B cell (primary cell): ENCODE measurements around the gene UNC79. TPM values are rescaled to one million over a fixed set of nuclear protein-coding genes. Genes with fewer than 3 reads are reported as not detected.

Experiments
- ATAC-seq: fragments of 200-7000 bp; cut with Tn5 transposase; one replicate; pipeline ENCODE4 v1.10.0; 2021; ENCODE audit warnings: low read depth, mild to moderate bottlenecking, moderate number of reproducible peaks, moderate library complexity
- CTCF ChIA-PET: fragments of 350-600 bp; sonication (Branson Sonifier 250); formaldehyde crosslinking; loops from one replicate; lab custom pipeline; 2021; ENCODE audit warnings: antibody characterized with exemption, inconsistent platforms; lab: Charles Lee
- POLR2A ChIA-PET: fragments of 350-600 bp; sonication (Branson Sonifier 250); formaldehyde crosslinking; loops from one replicate; lab custom pipeline; 2021; ENCODE audit warnings: antibody characterized with exemption; lab: Charles Lee
- DNase-seq: peaks from one replicate; pipeline ENCODE4 v3.0.0; 2013
- H2AFZ ChIP-seq: 2 replicates; pipeline ENCODE4 v1.6.1; 2012; ENCODE audit warnings: mild to moderate bottlenecking, low read depth, low read length; ENCODE audit not compliant: insufficient read depth, poor library complexity, severe bottlenecking
- H3K27ac ChIP-seq, 2 donors: 1 replicate in 1 of 2; 2 replicates in 1 of 2; pipeline ENCODE4 v1.5.1; 2012 to 2013; ENCODE audit warnings: low read length in 2 of 2, mild to moderate bottlenecking in 2 of 2, moderate library complexity in 1 of 2
- H3K27me3 ChIP-seq, 4 experiments: fragments of 200-600 bp in 1 of 4; sonication (generic) in 1 of 4; replicated peaks in 1 of 4; 1 replicate in 2 of 4; 2 replicates in 2 of 4; pipeline versions ENCODE4 v1.6.1 to v1.7.0; 2013 to 2016; ENCODE audit warnings: low read length in 3 of 4, mild to moderate bottlenecking in 2 of 4, mixed read lengths in 1 of 4, moderate library complexity in 1 of 4; ENCODE audit not compliant: insufficient read depth in 4 of 4, control insufficient read depth in 3 of 4; ENCODE audit errors: control extremely low read depth in 1 of 4
- H3K36me3 ChIP-seq, 2 experiments: replicated peaks in 1 of 2; 1 replicate in 1 of 2; 2 replicates in 1 of 2; pipeline versions ENCODE4 v1.6.1 to v1.7.1; 2013; ENCODE audit warnings: low read length in 1 of 2; ENCODE audit not compliant: insufficient read depth in 2 of 2, control insufficient read depth in 1 of 2; ENCODE audit errors: control extremely low read depth in 1 of 2, extremely low read depth in 1 of 2
- H3K4me1 ChIP-seq, 2 donors: fragments of 200-600 bp in 1 of 2; sonication (generic) in 1 of 2; 1 replicate in 1 of 2; 2 replicates in 1 of 2; pipeline versions ENCODE4 v1.5.1 to v1.6.1; 2013 to 2017; ENCODE audit warnings: low read length in 2 of 2; ENCODE audit not compliant: control insufficient read depth in 2 of 2, insufficient read depth in 2 of 2
- H3K4me2 ChIP-seq: replicated peaks from 2 replicates; pipeline ENCODE3; 2012; ENCODE audit warnings: mild to moderate bottlenecking, low read depth, low read length; ENCODE audit not compliant: poor library complexity, severe bottlenecking
- H3K4me3 ChIP-seq, 5 experiments: fragments of 200-600 bp in 1 of 5; sonication (generic) in 1 of 5; 1 replicate in 3 of 5; 2 replicates in 2 of 5; pipeline versions ENCODE4 v1.5.1 to v1.7.0; 2011 to 2016; ENCODE audit warnings: low read length in 4 of 5, mild to moderate bottlenecking in 4 of 5, low read depth in 2 of 5, control low read depth in 1 of 5, moderate library complexity in 1 of 5; ENCODE audit not compliant: insufficient read depth in 1 of 5; ENCODE audit errors: control extremely low read depth in 1 of 5, extremely low read depth in 1 of 5
- H3K79me2 ChIP-seq: fragments of 200-600 bp; sonication (generic); one replicate; pipeline ENCODE4 v1.6.0; 2016; ENCODE audit warnings: low read length; ENCODE audit not compliant: control insufficient read depth, insufficient read depth
- H3K9ac ChIP-seq: fragments of 200-600 bp; sonication (generic); 2 replicates; pipeline ENCODE4 v1.6.1; 2017; ENCODE audit warnings: mild to moderate bottlenecking, low read length, moderate library complexity
- H3K9me3 ChIP-seq, 3 donors: one replicate each; pipeline versions ENCODE4 v1.6.1 to v1.7.1; 2013; ENCODE audit warnings: low read length in 2 of 3; ENCODE audit not compliant: control insufficient read depth in 2 of 3, insufficient read depth in 1 of 3; ENCODE audit errors: control extremely low read depth in 1 of 3
- H4K20me1 ChIP-seq: 2 replicates; pipeline ENCODE4 v1.6.0; 2012; ENCODE audit warnings: mild to moderate bottlenecking, low read length; ENCODE audit not compliant: insufficient read depth, control insufficient read depth, poor library complexity, severe bottlenecking
- H3K27ac Mint-ChIP-seq: one replicate; pipeline ENCODE4 v1.8.0; 2021; ENCODE audit warnings: mixed read lengths
- H3K27me3 Mint-ChIP-seq: one replicate; pipeline ENCODE4 v1.8.0; 2021; ENCODE audit warnings: mixed read lengths
- H3K4me1 Mint-ChIP-seq: one replicate; pipeline ENCODE4 v1.8.0; 2021; ENCODE audit warnings: mixed read lengths
- H3K4me3 Mint-ChIP-seq: one replicate; pipeline ENCODE4 v1.8.0; 2021; ENCODE audit warnings: mixed read lengths
- H3K9me3 Mint-ChIP-seq: one replicate; pipeline ENCODE4 v1.8.0; 2022; ENCODE audit warnings: mixed read lengths; ENCODE audit not compliant: insufficient read depth
- CTCF ChIP-seq: fragments of 200-600 bp; IDR thresholded peaks from one replicate; pipeline ENCODE4 v1.8.0; 2022; ENCODE audit warnings: antibody characterized with exemption, mild to moderate bottlenecking
- EZH2 ChIP-seq: IDR thresholded peaks from 2 replicates; pipeline ENCODE4 v1.6.1; 2012; ENCODE audit warnings: borderline replicate concordance, low read depth, mild to moderate bottlenecking, moderate library complexity, low read length; ENCODE audit not compliant: insufficient read depth, poor library complexity, severe bottlenecking
- WGBS: methylation state at CpG from one replicate; pipeline ENCODE4 v1.1.5; 2013; ENCODE audit warnings: missing lambda C conversion rate; ENCODE audit not compliant: insufficient coverage; 5-methylcytosine and 5-hydroxymethylcytosine counted together
- intact Hi-C: fragments of 100-400 bp; cut with micrococcal nuclease; formaldehyde crosslinking; loops from one replicate; pipeline ENCODE4 v1.10.0; 2022
- polyA plus RNA-seq: library from polyadenylated mRNA; depleted of rRNA; stranded (reverse); fragments of >200 nt; gene quantifications from 2 replicates; pipeline ENCODE4 v1.2.3, GENCODE V29; 2012
- total RNA-seq, 2 donors: library from RNA; stranded (reverse); fragments of 120-200 nt in 1 of 2; gene quantifications; 1 replicate in 1 of 2; 2 replicates in 1 of 2; pipeline versions ENCODE4 v1.2.3 to v1.2.4, GENCODE V29; 2013 to 2022

UNC79 gene
- total and polyA plus RNA-seq, 2 donors (not counting 1 experiment from before 2014, with no cell fraction given): 0.04 to 0.15 TPM

- no peaks in the 10 kb centered on the region for H3K79me2 ChIP-seq
- ChIA-PET CTCF (no interaction called here), POLR2A (no interaction called here)
- ATAC-seq (no peak), DNase-seq (no peak)
- peaks cover 0 to 3% (median 0%) of the 10 kb centered on the region in 3 donors for H3K9me3 ChIP-seq
- H3K4me3 Mint-ChIP-seq: no peak overlapping the region
- 86% methylated on average over 15 of the region's 15 CpGs for WGBS
- H3K36me3 ChIP-seq: no peaks in the 10 kb centered on the region
- no peaks in the 10 kb centered on the region for H3K4me1 ChIP-seq
- H4K20me1 ChIP-seq: no peaks in the 10 kb centered on the region
- H3K27me3 Mint-ChIP-seq: peaks cover 4% of the 10 kb centered on the region
- no peaks in the 10 kb centered on the region for H3K27me3 ChIP-seq
- peaks cover 2% of the 10 kb centered on the region for H3K9me3 Mint-ChIP-seq
- H3K9ac ChIP-seq: no peak overlapping the region
- no peak overlapping the region for H3K27ac ChIP-seq
- TF ChIP-seq CTCF (no peak), EZH2 (no peak)
- no peak overlapping the region for H3K4me3 ChIP-seq
- H3K27ac Mint-ChIP-seq: no peak overlapping the region
- no peaks in the 10 kb centered on the region for H3K4me1 Mint-ChIP-seq
- H3K4me2 ChIP-seq: no peak overlapping the region
- no peak overlapping the region for H2AFZ ChIP-seq
- intact Hi-C loops: no loop called here
These were observed 316.4 kb downstream of the UNC79 start for GRCh38 chr14:93747102-93747501.

GRCh38 chr14:93747560-93747959 lies 316.8 kb downstream of the UNC79 start:
- WGBS: 100% methylated on average over 1 of the region's 1 CpG
- Histone ChIP-seq H3K9ac (no peak overlapping the region), H3K4me1 (no peaks in the 10 kb centered on the region), H2AFZ (no peak overlapping the region), H3K4me3 (no peak overlapping the region), H3K27me3 (no peaks in the 10 kb centered on the region), H3K27ac (no peak overlapping the region), H3K4me2 (no peak overlapping the region), H3K36me3 (no peaks in the 10 kb centered on the region), H4K20me1 (no peaks in the 10 kb centered on the region), H3K9me3 (peaks cover 0 to 3% (median 0%) of the 10 kb centered on the region in 3 donors), H3K79me2 (no peaks in the 10 kb centered on the region)
- intact Hi-C loops: no loop called here
- DNase-seq (no peak), ATAC-seq (no peak)
- peaks cover 4% of the 10 kb centered on the region for H3K27me3 Mint-ChIP-seq
- TF ChIP-seq EZH2 (no peak), CTCF (no peak)
- H3K27ac Mint-ChIP-seq: no peak overlapping the region
- POLR2A ChIA-PET: no interaction called here
- no peak overlapping the region for H3K4me3 Mint-ChIP-seq
- CTCF ChIA-PET: no interaction called here
- peaks cover 2% of the 10 kb centered on the region for H3K9me3 Mint-ChIP-seq
- no peaks in the 10 kb centered on the region for H3K4me1 Mint-ChIP-seq
